Islet precursor cell (in vitro differentiated cells): Measurements from ENCODE around the gene TESMIN.

Source experiments
- DNase-seq: peaks from one replicate; pipeline ENCODE4 v3.0.0-alpha.2; 2018

TESMIN gene, protein sequence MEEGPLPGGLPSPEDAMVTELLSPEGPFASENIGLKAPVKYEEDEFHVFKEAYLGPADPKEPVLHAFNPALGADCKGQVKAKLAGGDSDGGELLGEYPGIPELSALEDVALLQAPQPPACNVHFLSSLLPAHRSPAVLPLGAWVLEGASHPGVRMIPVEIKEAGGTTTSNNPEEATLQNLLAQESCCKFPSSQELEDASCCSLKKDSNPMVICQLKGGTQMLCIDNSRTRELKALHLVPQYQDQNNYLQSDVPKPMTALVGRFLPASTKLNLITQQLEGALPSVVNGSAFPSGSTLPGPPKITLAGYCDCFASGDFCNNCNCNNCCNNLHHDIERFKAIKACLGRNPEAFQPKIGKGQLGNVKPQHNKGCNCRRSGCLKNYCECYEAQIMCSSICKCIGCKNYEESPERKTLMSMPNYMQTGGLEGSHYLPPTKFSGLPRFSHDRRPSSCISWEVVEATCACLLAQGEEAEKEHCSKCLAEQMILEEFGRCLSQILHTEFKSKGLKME

DNA sequence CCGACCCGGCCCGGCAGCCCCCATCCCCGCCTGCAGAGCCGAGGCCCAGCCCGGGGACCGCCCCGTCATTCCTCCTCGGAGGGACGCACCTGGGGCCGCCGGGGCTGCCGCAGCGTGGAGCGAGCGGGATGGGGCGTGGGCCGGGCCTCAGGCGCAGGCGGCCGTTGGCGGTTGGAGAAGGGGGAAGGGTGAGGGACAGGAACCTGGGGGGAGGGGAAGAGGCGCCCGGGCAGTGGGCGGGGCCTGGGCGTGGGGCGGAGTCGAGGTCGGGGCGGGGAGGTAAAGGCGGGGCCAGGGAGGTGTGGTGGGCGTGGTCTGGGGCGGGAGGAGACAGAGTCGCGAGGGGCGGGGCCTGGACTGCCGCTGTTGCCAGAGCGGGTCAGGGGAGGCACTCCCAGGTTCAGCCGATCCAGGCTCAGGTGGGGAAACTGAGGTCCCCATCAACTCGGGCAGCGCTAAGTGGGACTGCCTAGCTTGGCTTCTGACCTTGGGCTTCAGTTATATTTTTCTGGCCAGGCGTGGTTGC is at the start of gene TESMIN:
Gene TESMIN (minus strand): TSS at position 190 of the 526 bp plus-strand sequence. CDS start 860 bp downstream, outside the sequence.
- peak; percentile 97 for DNase-seq

DNA sequence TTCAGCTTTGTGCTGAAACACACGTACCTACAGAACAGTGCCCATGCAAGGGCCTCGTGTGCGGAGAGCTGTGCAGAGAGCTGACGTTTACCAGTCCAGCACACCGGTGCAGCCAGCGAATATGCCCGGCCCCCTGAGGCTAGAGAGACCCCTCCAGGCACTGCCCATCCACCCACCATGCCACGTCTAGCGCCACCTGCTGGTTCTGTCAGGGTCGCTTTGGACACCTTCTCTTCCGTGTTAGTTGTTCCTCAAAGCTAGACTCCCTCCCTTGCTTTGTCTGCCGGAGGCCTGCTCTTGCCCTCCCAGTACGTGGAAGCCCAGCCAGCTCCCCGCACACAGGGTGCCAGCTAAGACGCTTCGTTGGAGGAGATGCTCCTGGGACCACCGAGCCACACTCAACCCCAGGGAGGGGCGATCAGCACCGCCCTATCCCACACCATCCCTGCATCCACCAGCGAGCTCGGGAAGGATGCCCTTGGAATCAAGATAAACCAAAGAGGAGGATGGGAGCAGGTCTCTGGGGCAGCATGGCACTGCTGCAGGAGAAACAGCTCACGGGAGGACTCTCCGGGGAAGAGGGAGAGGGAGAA is 47.0 kb upstream of the TESMIN start:
- peak; percentile 67 for DNase-seq

DNA sequence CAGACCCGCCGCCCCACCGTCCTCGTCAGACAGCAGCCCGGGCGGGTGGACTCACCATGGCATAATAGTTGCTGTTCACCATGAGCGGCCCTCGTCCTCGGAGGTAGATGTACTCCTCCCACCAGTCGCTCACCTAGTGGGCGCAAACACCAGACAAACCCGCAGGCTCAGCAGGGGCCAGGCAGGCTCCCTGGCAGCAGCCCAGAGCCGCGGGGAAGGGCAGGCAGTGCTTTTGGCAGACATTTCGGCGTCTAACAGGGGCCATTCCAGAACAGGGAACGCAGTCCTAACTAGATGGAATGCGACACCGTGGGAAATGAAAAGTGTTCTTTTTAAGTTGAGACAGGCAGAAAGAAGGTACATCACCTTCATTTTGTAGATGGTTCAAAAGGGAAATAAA is 45.5 kb upstream of the TESMIN start:
- no peak for DNase-seq

DNA sequence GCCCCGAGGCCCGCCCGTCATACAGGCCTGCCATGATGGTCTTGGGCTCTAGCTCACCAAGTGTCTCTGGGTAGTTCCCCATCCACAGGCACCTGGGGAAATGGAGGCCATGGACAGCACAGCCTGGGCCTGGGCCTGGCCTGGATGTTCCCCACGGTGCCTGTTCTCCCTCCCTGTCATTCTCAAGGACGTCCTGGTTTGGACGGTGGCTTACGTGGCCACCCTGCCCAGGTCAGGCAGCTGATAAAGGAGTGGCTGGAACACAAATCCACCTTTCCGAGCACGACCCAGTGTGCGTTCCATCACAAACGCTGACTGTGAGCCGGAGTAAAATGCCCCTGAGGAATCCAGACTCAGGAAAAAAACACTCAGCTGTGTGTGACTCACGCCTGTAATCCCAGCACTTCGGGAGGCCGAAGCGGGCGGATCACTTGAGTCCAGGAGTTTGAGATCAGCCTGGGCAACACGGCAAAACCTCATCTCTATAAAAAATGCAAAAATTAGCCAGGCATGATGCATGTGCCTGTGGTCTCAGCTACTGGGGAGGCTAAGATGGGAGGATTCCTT is 41.2 kb upstream of the TESMIN start:
- peak; percentile 73 for DNase-seq

DNA sequence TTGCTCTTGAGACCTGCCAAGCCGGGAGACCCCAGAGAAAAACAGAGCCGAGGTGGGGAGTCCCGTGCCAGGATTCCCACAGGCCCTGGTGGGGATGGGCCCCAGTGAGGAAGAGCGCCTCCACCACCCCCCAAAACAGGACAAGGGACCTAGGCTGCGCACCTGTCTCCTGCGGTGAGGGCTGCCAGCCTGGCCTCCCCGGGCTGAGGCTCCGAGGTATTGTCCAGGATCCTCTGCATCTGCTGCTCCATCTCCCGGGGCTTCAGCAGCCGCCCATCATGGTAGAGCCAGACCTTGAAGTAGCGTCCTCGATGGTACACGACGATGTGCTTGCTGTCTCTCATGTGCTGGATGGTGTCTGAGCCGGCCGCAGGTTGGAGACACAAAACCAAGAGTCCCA is 33.3 kb upstream of the TESMIN start:
- DNase-seq = no peak

DNA sequence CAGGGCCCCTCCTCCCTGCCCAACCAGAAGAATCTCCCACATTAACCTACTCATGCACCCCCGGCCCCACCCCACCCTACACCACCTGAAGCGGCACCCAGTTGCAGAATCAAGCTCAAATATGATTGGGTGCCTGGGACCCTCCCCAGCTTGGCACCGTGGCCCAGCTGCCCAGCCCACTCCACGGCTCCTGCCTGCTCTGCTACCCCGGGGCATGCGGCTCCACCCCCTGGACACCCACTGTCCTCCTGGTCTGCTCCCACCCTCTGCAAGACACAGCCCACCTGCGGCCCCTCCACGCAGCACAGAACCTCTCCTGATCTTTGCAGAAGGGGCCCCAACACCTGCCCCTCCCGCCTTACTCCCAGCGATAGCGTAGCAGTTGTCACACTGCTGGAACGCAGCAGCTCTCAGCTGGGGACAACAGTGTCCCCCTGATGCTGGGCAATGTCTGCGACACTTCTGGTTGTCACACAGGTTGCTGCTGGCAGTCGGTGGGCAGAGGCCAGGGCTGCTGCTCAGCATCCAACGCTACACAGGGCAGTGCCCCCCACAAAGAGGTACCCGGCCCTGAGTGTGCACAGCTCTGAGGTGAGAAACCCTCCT is 32.0 kb upstream of the TESMIN start:
- DNase-seq = no peak

DNA sequence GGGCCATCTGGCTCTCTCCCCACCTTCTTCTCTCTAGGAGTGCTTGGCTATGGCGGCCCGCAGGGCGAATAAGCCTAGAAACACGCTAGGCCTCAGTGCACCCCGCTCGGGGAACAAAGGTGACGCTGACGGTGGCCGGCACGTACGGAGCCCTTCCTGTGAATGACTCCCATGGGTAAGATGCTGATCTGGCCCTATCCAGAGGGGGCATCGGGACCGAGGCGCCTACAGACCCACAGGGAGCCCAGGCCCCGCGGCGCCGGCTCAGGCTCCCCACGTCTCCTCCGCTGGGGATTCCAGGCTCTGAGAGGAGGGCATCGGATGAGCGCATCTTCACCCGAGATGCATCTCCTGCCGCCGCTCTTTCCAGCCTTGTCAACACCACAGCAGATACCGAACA is 31.4 kb upstream of the TESMIN start:
- no peak for DNase-seq

DNA sequence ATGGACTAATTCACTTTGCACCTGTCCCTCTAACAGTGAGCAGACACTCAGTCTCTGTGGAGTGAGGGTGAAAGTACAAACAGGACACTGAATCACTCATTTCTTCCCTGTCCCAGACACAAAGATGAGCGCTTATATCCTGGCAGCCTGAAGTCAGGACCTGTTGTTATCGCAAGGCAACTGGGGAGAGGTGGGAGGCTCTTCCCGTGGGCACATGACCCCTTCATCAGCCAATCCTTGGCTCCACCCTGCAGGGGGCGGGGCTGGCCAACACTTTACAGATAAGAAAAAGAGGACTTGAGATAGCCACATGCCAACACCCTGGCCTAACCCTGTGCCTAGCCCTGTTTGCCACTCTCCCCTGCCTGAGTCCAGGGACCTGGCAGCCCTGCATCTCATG is 29.5 kb upstream of the TESMIN start:
- peak; percentile 76 for DNase-seq

DNA sequence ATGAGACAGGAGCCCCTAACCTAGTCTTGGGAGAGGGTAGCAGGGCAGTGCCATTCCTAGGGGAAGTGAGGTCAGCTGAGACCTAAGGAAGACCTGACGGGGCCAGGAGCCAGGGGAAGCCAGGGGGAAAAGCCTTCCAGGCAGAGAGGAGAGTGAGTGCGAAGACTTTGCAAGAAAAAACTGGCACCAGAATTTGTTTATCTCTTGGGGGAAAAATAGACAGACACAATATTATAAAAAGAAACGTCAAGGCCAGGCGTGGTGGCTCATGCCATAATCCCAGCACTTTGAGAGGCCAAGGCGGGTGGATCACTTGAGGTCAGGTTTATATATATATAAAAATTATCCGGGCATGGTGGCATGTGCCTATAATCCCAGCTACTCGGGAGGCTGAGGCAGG is 26.9 kb upstream of the TESMIN start:
- no peak for DNase-seq

DNA sequence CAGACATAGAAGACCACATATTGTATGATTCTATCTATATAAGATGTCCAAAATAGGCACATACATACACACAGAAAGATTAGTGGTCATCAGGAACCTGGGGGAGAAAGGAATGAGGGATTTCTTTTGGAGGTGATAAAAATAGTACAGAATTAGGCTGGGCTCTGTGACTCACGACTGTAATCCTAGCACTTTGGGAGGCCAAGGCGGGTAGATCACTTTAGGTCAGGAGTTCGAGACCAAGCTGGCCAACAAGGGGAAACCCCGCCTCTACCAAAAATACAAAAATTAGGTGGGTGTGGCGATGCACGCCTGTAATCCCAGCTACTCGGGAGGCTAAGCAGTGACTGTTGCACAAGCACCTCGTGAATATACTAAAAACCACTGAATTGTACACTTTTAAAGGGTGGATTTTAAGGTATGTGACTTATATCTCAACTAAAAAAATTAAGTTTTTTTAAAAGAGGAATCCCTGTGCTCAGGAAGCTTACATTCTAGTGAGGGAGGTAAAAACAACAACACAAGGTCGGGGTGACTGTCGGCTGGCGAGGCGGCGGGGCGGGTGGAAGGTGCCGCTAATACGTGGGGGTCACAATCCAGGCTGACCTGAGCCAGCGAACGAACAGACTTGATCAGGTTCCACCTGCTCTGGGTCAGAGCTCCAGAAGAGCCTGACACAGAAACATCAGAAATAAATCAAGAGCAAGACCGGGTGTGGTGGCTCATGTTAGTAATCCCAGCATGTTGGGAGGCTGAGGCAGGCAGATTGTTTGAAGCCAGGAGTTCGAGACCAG is 25.3 kb upstream of the TESMIN start:
- DNase-seq = no peak

DNA sequence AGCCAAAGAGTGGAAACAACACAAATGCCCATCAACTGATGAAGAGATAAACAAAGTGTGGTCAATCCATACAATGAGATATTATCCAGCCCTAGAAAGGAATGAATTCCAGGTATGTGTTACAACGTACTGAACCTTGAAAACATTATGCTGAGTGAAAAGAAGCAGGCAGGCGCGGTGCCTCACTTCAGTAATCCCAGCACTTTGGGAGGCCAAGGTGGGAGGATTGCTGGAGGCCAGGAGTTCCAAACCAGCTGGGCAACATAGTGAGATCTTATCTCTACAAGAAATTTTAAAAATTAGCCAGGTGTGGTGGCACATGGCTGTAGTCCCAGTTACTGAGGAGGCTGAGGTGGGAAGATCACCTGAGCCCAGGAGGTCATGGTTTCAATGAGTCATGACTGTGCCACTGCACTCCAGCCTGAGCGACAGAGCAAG is 24.6 kb upstream of the TESMIN start:
- peak; percentile 81 for DNase-seq

DNA sequence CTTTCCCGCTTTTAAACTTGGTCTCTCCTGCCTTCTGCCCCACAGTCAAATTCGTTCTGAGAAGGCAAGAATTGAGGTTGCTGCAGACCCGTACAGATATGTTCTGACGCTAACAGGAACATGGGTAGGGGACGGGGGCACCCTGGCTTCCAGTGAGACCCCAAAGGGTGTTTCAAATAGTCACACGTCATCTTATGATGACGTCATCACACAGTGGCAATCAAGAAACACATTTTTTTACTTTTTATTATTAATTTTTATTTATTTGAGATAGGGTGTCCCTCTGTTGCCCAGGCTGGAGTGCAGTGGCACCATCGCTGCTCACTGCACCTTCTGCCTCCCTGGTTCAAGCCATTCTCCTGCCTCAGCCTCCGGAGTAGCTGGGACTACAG is 22.9 kb upstream of the TESMIN start:
- DNase-seq = no peak

DNA sequence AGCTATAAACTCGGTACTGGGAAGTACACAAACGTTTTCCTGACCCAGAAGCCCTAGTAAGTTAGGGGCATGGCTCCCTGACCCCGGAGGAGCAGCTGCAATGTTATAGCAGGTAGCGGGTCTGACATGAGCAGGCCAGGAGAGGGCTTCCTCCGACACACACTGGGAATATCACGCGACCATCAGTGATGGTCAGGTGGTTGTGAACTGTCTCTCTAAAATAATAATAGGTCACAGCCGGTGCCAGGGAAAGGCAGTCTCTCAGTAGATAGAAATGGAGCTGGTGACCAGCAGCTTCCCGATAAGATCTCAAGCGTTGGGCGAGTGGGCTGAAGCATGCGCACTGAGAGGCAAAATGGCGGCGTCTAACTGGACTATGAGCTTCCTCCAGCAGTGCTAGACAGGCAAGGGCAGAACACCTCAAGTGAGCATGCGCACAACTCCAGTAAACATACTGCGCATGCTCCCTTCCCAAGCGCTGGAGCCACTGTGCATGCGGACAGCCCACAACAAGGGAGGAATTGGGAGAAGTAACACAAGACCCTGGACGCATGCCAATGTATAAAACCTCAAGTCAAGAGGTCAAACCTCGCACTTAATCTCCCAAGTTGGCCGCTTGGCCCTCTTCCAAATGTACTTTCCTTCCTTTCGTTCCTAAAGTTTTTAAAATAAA is 22.3 kb upstream of the TESMIN start:
- no peak for DNase-seq

DNA sequence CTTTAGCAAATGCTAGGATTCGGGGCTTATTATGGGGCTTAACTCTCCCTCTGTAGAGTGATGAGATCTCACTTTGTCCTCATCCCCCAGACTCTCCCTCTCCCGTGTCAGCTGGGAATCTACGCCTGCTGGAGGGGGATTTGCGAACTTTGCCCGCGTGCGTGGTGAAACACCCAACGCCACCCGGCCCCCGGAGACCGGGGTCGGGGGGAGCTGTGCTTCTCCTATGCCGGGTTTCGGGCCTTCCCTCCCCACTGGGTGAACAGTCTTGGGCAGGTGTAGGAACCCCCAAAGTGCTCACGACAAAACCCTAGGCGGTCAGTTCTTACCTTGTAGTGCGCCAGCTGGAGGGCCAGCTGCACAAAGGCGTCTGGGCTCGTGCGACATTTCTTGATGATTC is 21.6 kb upstream of the TESMIN start:
- DNase-seq = no peak

DNA sequence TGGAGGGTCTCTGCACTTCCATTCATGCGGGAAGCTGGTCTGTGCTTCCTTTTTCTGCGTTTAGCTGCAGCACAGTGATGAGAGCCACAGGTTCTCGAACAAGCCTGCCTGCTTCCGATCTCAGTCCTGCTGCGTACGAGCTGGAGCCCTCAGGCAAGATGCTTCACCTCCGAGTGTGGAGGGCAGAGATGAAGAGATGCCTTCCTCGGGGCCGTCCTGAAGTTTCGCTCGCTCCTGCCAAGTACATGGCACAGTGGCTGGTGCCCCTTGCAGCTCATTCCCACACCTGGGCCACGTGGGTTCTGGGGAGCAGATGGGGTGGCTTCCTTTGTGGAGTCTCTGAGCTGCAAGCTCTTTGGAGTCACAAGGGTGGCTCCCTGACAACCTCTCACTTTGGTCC is 19.5 kb upstream of the TESMIN start:
- no peak for DNase-seq

DNA sequence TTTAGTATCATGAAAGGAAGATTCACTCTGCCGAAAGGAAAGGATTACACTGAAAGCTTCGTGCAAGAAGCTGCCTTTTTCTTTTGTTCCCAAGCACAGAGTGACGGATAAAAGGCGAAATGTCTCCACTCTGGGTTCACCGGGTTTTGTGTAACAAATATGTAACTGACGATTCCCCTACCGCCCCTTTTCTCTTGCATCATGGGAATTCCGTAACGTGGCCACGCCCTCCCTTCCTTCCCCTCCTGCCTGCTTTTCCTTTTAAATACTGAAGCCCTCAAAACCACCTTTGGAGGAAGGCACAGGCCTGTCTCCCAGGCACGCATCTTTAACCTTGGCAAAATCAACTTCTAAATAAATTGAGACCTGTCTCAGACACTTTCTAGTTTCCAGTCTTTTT is 16.4 kb upstream of the TESMIN start:
- no peak for DNase-seq

DNA sequence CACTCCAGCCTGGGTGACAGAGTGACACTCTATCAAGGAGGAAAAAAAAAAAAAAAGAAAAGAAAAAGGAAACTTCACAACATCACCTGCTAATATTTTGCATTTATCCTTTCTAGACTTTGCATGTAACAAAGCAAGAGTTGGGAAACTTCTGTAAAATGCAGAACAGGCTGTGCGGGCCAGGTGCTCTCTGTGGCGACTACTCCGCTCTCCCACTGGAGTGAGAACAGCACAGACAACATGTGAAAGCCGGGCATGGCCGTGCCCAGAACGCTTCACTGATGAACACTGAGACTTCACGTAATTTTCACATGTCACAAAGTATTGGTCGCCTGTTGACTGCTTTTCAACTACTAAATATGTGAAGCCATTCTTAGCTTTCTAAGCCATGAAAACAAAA is 15.5 kb upstream of the TESMIN start:
- no peak for DNase-seq

DNA sequence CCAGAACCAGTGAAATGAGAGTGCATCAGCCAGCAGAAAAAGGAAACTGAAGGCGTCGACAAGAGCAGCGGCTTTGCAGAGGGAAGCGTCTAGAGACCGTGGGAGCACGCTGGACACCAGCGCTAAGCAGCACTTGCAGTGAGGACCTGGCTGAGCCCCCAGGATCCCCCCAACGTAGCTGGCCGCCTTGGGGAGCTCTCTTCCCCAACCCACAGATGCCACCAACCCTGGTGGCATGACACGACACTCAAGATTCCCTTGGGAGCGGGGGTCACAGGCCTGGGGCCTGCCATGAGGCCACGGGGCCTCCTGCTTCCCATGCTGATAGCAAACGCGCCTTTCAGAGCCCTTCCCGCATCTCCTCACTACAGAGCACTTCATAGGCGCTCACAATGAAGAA is 13.4 kb upstream of the TESMIN start:
- no peak for DNase-seq

DNA sequence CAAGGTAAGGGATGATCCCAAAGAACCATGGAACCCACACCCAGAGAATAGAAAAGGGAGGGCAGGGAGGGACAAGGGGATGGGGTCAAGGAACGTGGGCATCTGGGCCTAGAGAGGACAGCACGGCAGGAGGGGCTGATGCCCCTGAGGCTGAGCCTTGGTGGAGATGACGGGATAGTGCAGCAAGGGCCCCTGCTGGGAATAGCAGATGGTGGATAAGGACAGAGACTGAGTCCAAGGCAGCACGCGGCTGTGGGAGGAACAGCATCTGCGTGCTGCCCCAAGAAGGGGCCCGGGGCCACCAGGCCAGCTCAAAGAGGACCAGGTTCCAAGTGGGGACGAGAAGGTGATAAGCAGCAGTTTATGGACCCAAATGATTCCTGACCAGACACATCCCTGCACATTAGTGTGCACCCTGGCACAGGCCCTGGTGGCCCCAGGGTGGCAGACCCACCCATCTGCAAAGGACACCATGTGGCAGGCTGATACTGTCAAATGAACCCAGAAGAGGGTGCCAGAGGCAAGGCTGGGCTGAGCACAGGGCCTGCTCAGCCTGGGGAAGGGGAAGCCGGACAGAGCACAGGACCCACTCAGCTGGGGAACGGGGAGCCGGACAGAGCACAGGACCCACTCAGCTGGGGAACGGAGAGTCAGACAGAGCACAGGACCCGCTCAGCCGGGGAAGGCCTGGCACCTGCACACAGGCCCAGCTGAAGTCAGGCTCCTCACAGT is 12.8 kb upstream of the TESMIN start:
- DNase-seq = no peak

DNA sequence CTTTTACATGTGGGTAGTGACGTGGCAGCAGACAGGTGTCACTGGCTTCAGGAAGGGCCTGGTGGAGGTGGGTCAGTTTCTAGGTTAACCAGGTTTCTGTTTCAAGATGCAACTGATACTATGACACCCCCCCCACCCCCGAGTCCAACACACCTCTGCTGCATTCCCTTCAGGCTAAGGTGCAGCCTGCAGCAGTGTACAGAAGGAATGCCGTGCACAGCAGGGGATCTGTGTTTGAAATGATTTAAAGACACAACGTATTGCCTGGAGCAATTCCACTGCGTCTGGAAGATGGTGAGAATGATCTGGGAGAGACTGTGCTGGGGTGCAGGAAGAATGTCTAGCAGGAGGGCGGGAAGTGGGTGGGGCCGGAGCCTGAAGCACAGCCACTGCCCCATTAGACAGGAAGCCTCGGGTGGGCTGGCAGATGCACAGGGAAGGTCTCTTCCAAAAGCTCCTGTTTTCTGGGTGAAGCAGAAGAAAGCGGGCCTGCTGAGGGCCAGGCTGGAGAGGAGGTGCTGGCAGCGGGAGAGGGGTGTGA is 11.9 kb upstream of the TESMIN start:
- peak; percentile 96 for DNase-seq

DNA sequence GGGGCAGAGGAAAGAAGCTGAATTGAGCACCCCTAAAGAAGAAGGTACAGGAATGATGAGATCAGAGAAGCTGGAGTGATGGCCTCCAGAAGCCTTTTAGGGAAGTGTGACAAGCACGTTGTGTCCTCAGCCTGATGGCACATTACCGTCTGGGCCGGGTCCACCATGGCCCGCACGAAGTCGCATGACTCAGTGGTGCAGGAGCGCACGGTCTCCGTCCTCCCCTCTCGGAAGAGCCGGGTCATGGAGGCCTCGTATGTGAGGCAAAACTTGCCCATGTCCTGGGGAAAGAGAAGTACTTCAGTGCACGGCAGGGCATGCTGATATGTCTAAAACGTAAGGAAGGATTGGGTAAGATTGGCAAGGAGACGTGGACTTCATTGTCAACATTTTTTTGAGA is 11.2 kb upstream of the TESMIN start:
- no peak for DNase-seq
